Endothelial cell of umbilical vein (primary cell): ENCODE results near the gene MISP3. TPM values are rescaled to one million over a fixed set of nuclear protein-coding genes. Genes with fewer than 3 reads are reported as not detected.

Experiments
- BruUV-seq: library from RNA; stranded (reverse); fragments of 400-500 nt; replicated peaks from 2 replicates; lab custom pipeline; 2021; lab: Mats Ljungman, UMichigan
- CTCF ChIA-PET: fragments of 300-600, 350-600 bp; sonication (Branson Sonifier 250); formaldehyde crosslinking; loops from one replicate; lab custom pipeline; 2021; ENCODE audit warnings: antibody characterized with exemption, inconsistent platforms; lab: Charles Lee
- POLR2A ChIA-PET: fragments of 300-600, 350-600 bp; sonication (Branson Sonifier 250); formaldehyde crosslinking; loops from one replicate; lab custom pipeline; 2021; ENCODE audit warnings: antibody characterized with exemption, inconsistent platforms; lab: Charles Lee
- DNase-seq: peaks from one replicate; pipeline ENCODE4 v3.0.0-alpha.2; 2011; ENCODE audit warnings: low read depth, low spot score
- FAIRE-seq: peaks from 2 replicates; lab custom pipeline; 2011; peaks lifted over from hg19 to GRCh38; lab: Jason Lieb, UNC
- H2AFZ ChIP-seq: 2 replicates; pipeline ENCODE4 v1.6.0; 2012; ENCODE audit warnings: low read depth, low read length, control low read depth, inconsistent platforms
- H3K27ac ChIP-seq: 2 replicates; pipeline ENCODE4 v1.5.1; 2011; ENCODE audit warnings: low read depth, mild to moderate bottlenecking, control low read depth, low read length, moderate library complexity; ENCODE audit not compliant: insufficient read depth
- H3K27me3 ChIP-seq, 2 experiments: 2 replicates each; pipeline versions ENCODE4 v1.6.0 to v1.6.1; 2011; ENCODE audit warnings: low read length in 2 of 2, mixed read lengths in 1 of 2; ENCODE audit not compliant: control insufficient read depth in 2 of 2, insufficient read depth in 2 of 2
- H3K36me3 ChIP-seq, 2 experiments: 2 replicates in 1 of 2; 3 replicates in 1 of 2; pipeline ENCODE4 v1.5.1; 2011; ENCODE audit warnings: low read length in 2 of 2, mild to moderate bottlenecking in 1 of 2, moderate library complexity in 1 of 2; ENCODE audit not compliant: control insufficient read depth in 2 of 2, insufficient read depth in 2 of 2; ENCODE audit errors: extremely low read depth in 1 of 2
- H3K4me1 ChIP-seq: 3 replicates; pipeline ENCODE4 v1.5.1; 2011; ENCODE audit warnings: mild to moderate bottlenecking, low read length; ENCODE audit not compliant: control insufficient read depth, insufficient read depth; ENCODE audit errors: extremely low read depth
- H3K4me2 ChIP-seq: 2 replicates; pipeline ENCODE4 v1.6.1; 2011; ENCODE audit warnings: low read length, control low read depth, mixed read lengths; ENCODE audit not compliant: insufficient read depth
- H3K4me3 ChIP-seq, 3 experiments: fragments of 200-600 bp in 1 of 3; sonication (generic), shearing (Covaris generic) in 1 of 3; replicated peaks in 1 of 3; 2 replicates each; pipeline ENCODE4 v1.5.1; 2011 to 2016; ENCODE audit warnings: control low read depth in 3 of 3, low read length in 3 of 3, mild to moderate bottlenecking in 2 of 3, inconsistent platforms in 1 of 3, low read depth in 1 of 3, moderate library complexity in 1 of 3; ENCODE audit not compliant: insufficient read depth in 1 of 3
- H3K79me2 ChIP-seq: 2 replicates; pipeline ENCODE4 v1.6.0; 2012; ENCODE audit warnings: low read length, inconsistent platforms; ENCODE audit not compliant: control insufficient read depth, insufficient read depth
- H3K9ac ChIP-seq: replicated peaks from 2 replicates; pipeline ENCODE3; 2011; ENCODE audit warnings: low read length, control low read depth; ENCODE audit not compliant: insufficient read depth; ENCODE audit errors: extremely low read depth
- H3K9me1 ChIP-seq: replicated peaks from 3 replicates; pipeline ENCODE4 v1.6.0; 2011; ENCODE audit warnings: mild to moderate bottlenecking, low read length; ENCODE audit not compliant: control insufficient read depth, insufficient read depth; ENCODE audit errors: extremely low read depth
- H3K9me3 ChIP-seq: replicated peaks from 2 replicates; pipeline ENCODE4 v1.5.1; 2012; ENCODE audit warnings: low read length, inconsistent platforms; ENCODE audit not compliant: control insufficient read depth, insufficient read depth
- H4K20me1 ChIP-seq: replicated peaks from 2 replicates; pipeline ENCODE3; 2011; ENCODE audit warnings: mild to moderate bottlenecking, low read length; ENCODE audit not compliant: control insufficient read depth, insufficient read depth; ENCODE audit errors: extremely low read depth
- EZH2 ChIP-seq: IDR thresholded peaks from 2 replicates; pipeline ENCODE4 v1.6.1; 2012; ENCODE audit warnings: borderline replicate concordance, low read depth, mild to moderate bottlenecking, moderate library complexity, low read length, inconsistent platforms; ENCODE audit not compliant: severe bottlenecking
- FOS ChIP-seq: IDR thresholded peaks from 2 replicates; pipeline ENCODE4 v1.6.1; 2011; ENCODE audit warnings: mild to moderate bottlenecking, low read length, moderate library complexity, borderline replicate concordance; ENCODE audit not compliant: insufficient read depth
- JUN ChIP-seq: IDR thresholded peaks from 2 replicates; pipeline ENCODE4 v1.6.1; 2011; ENCODE audit warnings: borderline replicate concordance, low read depth; ENCODE audit not compliant: insufficient read length, insufficient read depth
- MYC ChIP-seq: IDR thresholded peaks from one replicate; pipeline ENCODE4 v1.6.1; 2011; ENCODE audit warnings: mild to moderate bottlenecking, low read depth, low read length
- POLR2A ChIP-seq: IDR thresholded peaks from 2 replicates; pipeline ENCODE4 v1.6.1; 2012; ENCODE audit warnings: low read depth, mild to moderate bottlenecking, control low read depth, low read length
- POLR2AphosphoS5 ChIP-seq: IDR thresholded peaks from 2 replicates; pipeline ENCODE4 v1.6.1; 2012; ENCODE audit warnings: low read depth, mild to moderate bottlenecking, control low read depth, low read length, moderate library complexity; ENCODE audit not compliant: insufficient read depth
- dilution Hi-C: fragments of 300-500 bp; cut with MboI; formaldehyde crosslinking; loops from one replicate; pipeline ENCODE4 v1.15.0; 2019; ENCODE audit warnings: low sequenced_read_pairs; ENCODE audit not compliant: extremely low pct_ligation_motif_present
- intact Hi-C: fragments of 100-400 bp; cut with micrococcal nuclease; formaldehyde crosslinking; loops from one replicate; pipeline ENCODE4 v1.10.0; 2022
- polyA plus RNA-seq, 4 experiments: library from polyadenylated mRNA; depleted of rRNA in 3 of 4; stranded (reverse) in 3 of 4; unstranded in 1 of 4; fragments of >200 nt; gene quantifications; 2 replicates each; pipeline versions ENCODE4 v1.2.1 to v1.2.3, GENCODE V29; 2011 to 2012; ENCODE audit warnings: missing spikeins in 1 of 4
- total RNA-seq: library from RNA; stranded (reverse); gene quantifications from 2 replicates; pipeline ENCODE4 v1.2.3, GENCODE V29; 2021
- TF ChIP-seq, protein P1 (sequence below), 2 donors: IDR thresholded peaks; 1 replicate in 1 of 2; 2 replicates in 1 of 2; pipeline ENCODE4 v1.5.1; 2011; ENCODE audit warnings: low read length in 2 of 2, mild to moderate bottlenecking in 2 of 2, moderate library complexity in 2 of 2, control low read depth in 1 of 2, inconsistent platforms in 1 of 2, low read depth in 1 of 2; ENCODE audit not compliant: insufficient read depth in 1 of 2; ENCODE audit errors: extremely low read depth in 1 of 2
- TF ChIP-seq, protein P2 (sequence below): IDR thresholded peaks from 2 replicates; pipeline ENCODE4 v1.6.1; 2011; ENCODE audit not compliant: insufficient read depth, insufficient read length

Gene MISP3
- total and polyA plus RNA-seq, 2 donors (not counting 3 experiments of a cell fraction or from before 2014, with no cell fraction given): 0.26 to 0.31 TPM

- peak overlapping the region; percentile 3 for H3K9ac ChIP-seq
- dilution Hi-C loops: no loop called here
- H3K4me1 ChIP-seq: peaks cover 26% of the 10 kb centered on the region
- ChIA-PET POLR2A (no interaction called here), CTCF (interaction anchor here (0.8 to 6.6 kb wide), 11 partner anchors 15 to 274 kb away, joined by 3 to 74 read pairs (median 6); partner anchors contain the start of genes ASF1B, IL27RA and NANOS3)
- intact Hi-C loops: loop anchor here (1.0 to 5.0 kb wide), 3 partner anchors 41 to 287 kb away; partner anchors contain the start of gene ASF1B
- TF ChIP-seq MYC: no peak
- H2AFZ ChIP-seq: peak overlapping the region; percentile 86
- H3K27ac ChIP-seq: no peak overlapping the region
- DNase-seq: peak; percentile 26
- no peaks in the 10 kb centered on the region for H3K27me3 ChIP-seq
- H3K9me1 ChIP-seq: no peaks in the 10 kb centered on the region
- peak overlapping the region; percentile 79 for H3K4me2 ChIP-seq
- no peaks in the 10 kb centered on the region for H4K20me1 ChIP-seq
- no peaks in the 10 kb centered on the region for H3K79me2 ChIP-seq
- no peak for FAIRE-seq
- no TSS peak for BruUV-seq
- no peaks in the 10 kb centered on the region for H3K9me3 ChIP-seq
- no peaks in the 10 kb centered on the region for H3K36me3 ChIP-seq
- peak overlapping the region; percentile 29 to 43 (median 34) for H3K4me3 ChIP-seq
Observed at GRCh38 chr19:14073925-14074838, 1.6 kb downstream of the MISP3 start.

DNA sequence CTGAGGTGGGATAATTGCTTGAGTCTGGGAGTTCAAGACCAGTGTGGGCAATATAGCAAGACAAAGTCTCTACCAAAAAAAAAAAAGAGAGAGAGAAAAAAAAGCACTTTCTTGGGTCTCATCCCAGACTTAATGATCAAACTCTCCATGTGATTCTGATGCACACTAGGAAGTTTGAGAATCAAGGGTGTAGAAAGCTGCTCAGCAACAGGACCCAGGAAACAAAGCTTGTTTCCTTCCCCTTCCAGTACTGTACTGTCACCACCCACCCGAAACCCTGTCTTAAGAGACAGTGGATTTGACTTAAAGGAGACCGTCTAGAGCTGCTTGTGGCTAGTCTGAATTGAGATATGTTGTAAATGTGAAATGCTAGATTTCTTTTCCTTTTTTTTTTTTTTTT lies 5.8 kb downstream of the MISP3 start:
- ChIA-PET POLR2A (no interaction called here), CTCF (interaction anchor here (0.7 to 1.0 kb wide), 3 partner anchors 35 to 1017 kb away, joined by 3 to 4 read pairs (median 3); no protein-coding TSS in a partner anchor)
- TF ChIP-seq, protein P1, sequence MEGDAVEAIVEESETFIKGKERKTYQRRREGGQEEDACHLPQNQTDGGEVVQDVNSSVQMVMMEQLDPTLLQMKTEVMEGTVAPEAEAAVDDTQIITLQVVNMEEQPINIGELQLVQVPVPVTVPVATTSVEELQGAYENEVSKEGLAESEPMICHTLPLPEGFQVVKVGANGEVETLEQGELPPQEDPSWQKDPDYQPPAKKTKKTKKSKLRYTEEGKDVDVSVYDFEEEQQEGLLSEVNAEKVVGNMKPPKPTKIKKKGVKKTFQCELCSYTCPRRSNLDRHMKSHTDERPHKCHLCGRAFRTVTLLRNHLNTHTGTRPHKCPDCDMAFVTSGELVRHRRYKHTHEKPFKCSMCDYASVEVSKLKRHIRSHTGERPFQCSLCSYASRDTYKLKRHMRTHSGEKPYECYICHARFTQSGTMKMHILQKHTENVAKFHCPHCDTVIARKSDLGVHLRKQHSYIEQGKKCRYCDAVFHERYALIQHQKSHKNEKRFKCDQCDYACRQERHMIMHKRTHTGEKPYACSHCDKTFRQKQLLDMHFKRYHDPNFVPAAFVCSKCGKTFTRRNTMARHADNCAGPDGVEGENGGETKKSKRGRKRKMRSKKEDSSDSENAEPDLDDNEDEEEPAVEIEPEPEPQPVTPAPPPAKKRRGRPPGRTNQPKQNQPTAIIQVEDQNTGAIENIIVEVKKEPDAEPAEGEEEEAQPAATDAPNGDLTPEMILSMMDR (IDR thresholded peaks at IDR 0.05; ENCODE audit: extremely low read depth in 1 of 2, insufficient read depth in 1 of 2, low read depth in 1 of 2, low read length in 2 of 2): no peak
- TF ChIP-seq POLR2A (no peak), POLR2AphosphoS5 (no peak), FOS (no peak), EZH2 (no peak), JUN (no peak), MYC (no peak)
- TF ChIP-seq, protein P2, sequence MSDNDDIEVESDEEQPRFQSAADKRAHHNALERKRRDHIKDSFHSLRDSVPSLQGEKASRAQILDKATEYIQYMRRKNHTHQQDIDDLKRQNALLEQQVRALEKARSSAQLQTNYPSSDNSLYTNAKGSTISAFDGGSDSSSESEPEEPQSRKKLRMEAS: no peak
- no peak overlapping the region for H3K4me3 ChIP-seq
- no peaks in the 10 kb centered on the region for H3K9me1 ChIP-seq
- no peak overlapping the region for H2AFZ ChIP-seq
- FAIRE-seq: no peak
- H3K9ac ChIP-seq: no peak overlapping the region
- no peaks in the 10 kb centered on the region for H3K27me3 ChIP-seq
- BruUV-seq: no TSS peak
- H4K20me1 ChIP-seq: no peaks in the 10 kb centered on the region
- dilution Hi-C loops (no loop called here), intact Hi-C loops (no loop called here)
- H3K36me3 ChIP-seq: no peaks in the 10 kb centered on the region
- H3K79me2 ChIP-seq: no peaks in the 10 kb centered on the region
- H3K27ac ChIP-seq: no peak overlapping the region
- no peaks in the 10 kb centered on the region for H3K9me3 ChIP-seq
- H3K4me1 ChIP-seq: peaks cover 26% of the 10 kb centered on the region
- H3K4me2 ChIP-seq: no peak overlapping the region
- DNase-seq: no peak
